ENCODE data around the gene TSHR. TPM values are rescaled to one million over a fixed set of nuclear protein-coding genes. Genes with fewer than 3 reads are reported as not detected.

The TSHR gene
- total RNA-seq, 1 experiment from 2014 or later: not detected

DNA sequence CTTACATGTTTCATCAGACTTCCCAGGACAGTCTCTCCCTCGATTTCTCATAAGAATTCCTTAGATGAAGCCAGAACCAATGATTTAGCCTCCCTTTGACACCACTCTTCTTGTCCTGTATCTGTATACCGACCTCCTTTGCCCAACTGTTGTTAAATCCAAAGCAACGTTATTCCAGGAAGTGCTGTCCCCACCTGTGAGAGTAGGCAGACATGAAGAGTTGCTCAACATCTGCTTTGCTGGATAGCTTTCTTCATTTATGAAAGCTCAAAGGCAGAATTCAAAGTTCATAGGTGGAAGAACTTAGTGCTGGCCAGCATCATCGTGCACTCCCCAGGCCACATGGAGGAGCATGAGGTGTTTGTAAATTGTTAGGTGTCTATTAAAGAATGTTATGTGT lies 209.8 kb downstream of the TSHR start:
- Histone ChIP-seq H2BK12ac (ENCODE audit: insufficient read length, low read depth, low read length) (no peak overlapping the region), H2BK5ac (ENCODE audit: insufficient read length, low read length) (no peak overlapping the region), H2BK20ac (ENCODE audit: low read depth, low read length, poor library complexity, severe bottlenecking) (no peak overlapping the region), H3K79me2 (ENCODE audit: insufficient read depth, low read length) (no peaks in the 10 kb centered on the region), H3T11ph (ENCODE audit: low read length) (no peak overlapping the region), H3K27ac (ENCODE audit: insufficient read length, low read depth, low read length) (no peak overlapping the region), H3K56ac (ENCODE audit: insufficient read length, low read depth, low read length) (no peak overlapping the region), H3K4ac (ENCODE audit: low read depth, low read length) (no peak overlapping the region), H2AFZ (ENCODE audit: low read length) (no peak overlapping the region), H3K9ac (ENCODE audit: extremely low read depth, insufficient read length, low read length) (no peak overlapping the region), H3K18ac (ENCODE audit: insufficient read length, low read depth, low read length) (no peak overlapping the region), H3K23me2 (ENCODE audit: insufficient read length, low read depth, low read length, poor library complexity, severe bottlenecking) (peaks cover 8% of the 10 kb centered on the region), H4K8ac (replicated peaks; ENCODE audit: insufficient read length, low read depth, low read length) (no peak overlapping the region), H4K91ac (ENCODE audit: insufficient read length, low read depth, low read length) (no peak overlapping the region), H3K9me3 (ENCODE audit: control insufficient read depth, low read depth, low read length) (no peaks in the 10 kb centered on the region), H3K79me1 (ENCODE audit: insufficient read depth, low read depth, low read length, poor library complexity, severe bottlenecking) (no peaks in the 10 kb centered on the region), H4K5ac (ENCODE audit: insufficient read length, low read depth, low read length) (no peak overlapping the region), H3K4me2 (ENCODE audit: insufficient read depth, insufficient read length, low read length) (no peak overlapping the region), H3K4me1 (ENCODE audit: insufficient read depth, low read length) (no peaks in the 10 kb centered on the region), H3K14ac (ENCODE audit: insufficient read depth, low read length) (no peak overlapping the region), H2BK120ac (ENCODE audit: low read depth, low read length, poor library complexity, severe bottlenecking) (no peak overlapping the region), H3K23ac (ENCODE audit: insufficient read length, low read depth, low read length) (no peak overlapping the region), H4K20me1 (ENCODE audit: control insufficient read depth, insufficient read depth, insufficient read length) (peaks cover 1% of the 10 kb centered on the region), H2BK15ac (ENCODE audit: low read depth, low read length) (no peak overlapping the region), H2AK5ac (ENCODE audit: insufficient read length, low read length) (no peak overlapping the region), H3K27me3 (ENCODE audit: insufficient read depth, low read length) (no peaks in the 10 kb centered on the region)
- no CpG with 5 or more reads among the region's 4 CpGs for WGBS (ENCODE audit: extremely low coverage, insufficient read length, low lambda C conversion rate)
- Mint-ChIP-seq H3K4me3 (no peak overlapping the region), H3K27ac (no peak overlapping the region), H3K27me3 (ENCODE audit: low read depth) (no peaks in the 10 kb centered on the region), H3K9me3 (no peaks in the 10 kb centered on the region), H3K4me1 (peaks cover 9 to 13% of the 10 kb centered on the region in 2 experiments), H3K36me3 (ENCODE audit: insufficient read depth in 1 of 3, low read depth in 3 of 3) (peaks cover 0 to 2% (median 0%) of the 10 kb centered on the region in 3 experiments; a peak in 1 of 7 replicates)
- TF ChIP-seq, protein P1, sequence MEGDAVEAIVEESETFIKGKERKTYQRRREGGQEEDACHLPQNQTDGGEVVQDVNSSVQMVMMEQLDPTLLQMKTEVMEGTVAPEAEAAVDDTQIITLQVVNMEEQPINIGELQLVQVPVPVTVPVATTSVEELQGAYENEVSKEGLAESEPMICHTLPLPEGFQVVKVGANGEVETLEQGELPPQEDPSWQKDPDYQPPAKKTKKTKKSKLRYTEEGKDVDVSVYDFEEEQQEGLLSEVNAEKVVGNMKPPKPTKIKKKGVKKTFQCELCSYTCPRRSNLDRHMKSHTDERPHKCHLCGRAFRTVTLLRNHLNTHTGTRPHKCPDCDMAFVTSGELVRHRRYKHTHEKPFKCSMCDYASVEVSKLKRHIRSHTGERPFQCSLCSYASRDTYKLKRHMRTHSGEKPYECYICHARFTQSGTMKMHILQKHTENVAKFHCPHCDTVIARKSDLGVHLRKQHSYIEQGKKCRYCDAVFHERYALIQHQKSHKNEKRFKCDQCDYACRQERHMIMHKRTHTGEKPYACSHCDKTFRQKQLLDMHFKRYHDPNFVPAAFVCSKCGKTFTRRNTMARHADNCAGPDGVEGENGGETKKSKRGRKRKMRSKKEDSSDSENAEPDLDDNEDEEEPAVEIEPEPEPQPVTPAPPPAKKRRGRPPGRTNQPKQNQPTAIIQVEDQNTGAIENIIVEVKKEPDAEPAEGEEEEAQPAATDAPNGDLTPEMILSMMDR (conservative IDR thresholded peaks at IDR 0.05): no peak
- no peak for DNase-seq

Data from H9 (cell line).